BE2C (cell line): Measurements from ENCODE around the gene THSD7B.
"Not testable (repeated sequence)": the region's sequence is repeated elsewhere in the genome, so short reads cannot be mapped to it uniquely, and the experiment has no call there.

Source experiments
- DNase-seq: peaks from one replicate; pipeline ENCODE4 v3.0.0-alpha.2; 2020
- H3K27me3 ChIP-seq: fragments of 250-450 bp; sonication (Bioruptor Pico); 2 replicates; pipeline ENCODE4 v1.5.1; 2020; ENCODE audit warnings: mild to moderate bottlenecking
- H3K36me3 ChIP-seq: fragments of 250-450 bp; sonication (Bioruptor Pico); 2 replicates; pipeline ENCODE4 v1.5.1; 2020; ENCODE audit warnings: mild to moderate bottlenecking
- H3K4me1 ChIP-seq: fragments of 250-450 bp; sonication (Bioruptor Pico); 2 replicates; pipeline ENCODE4 v1.5.1; 2020
- H3K4me3 ChIP-seq: 2 replicates; pipeline ENCODE4 v1.5.1; 2011; ENCODE audit warnings: low read depth, low read length
- H3K9me3 ChIP-seq: fragments of 250-450 bp; sonication (Bioruptor Pico); 2 replicates; pipeline ENCODE4 v1.5.1; 2020
- TF ChIP-seq, protein P1 (sequence below): IDR thresholded peaks from 2 replicates; pipeline ENCODE4 v1.5.1; 2012; ENCODE audit warnings: mild to moderate bottlenecking, low read depth, low read length

Gene THSD7B

DNA sequence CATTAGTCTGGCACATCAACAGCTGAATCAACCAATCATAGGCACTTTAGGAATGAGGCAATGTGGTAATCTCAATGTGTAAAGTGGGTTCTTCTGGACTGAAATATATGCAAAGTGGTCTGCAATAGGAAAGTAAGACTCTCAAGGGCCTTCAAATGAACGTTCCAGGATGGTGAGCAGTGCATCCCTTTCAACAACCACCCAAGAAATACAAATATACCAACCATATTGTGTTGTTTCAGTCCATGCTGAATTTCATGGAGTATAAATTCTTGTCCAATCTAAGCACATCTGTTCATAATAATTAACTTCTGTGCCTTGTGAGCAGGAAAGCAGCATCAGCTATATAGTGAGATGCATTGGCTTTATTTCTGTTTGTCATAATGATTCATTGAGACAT lies 556.2 kb downstream of the THSD7B start:
- H3K9me3 ChIP-seq, result no peaks in the 10 kb centered on the region
- TF ChIP-seq, protein P1, sequence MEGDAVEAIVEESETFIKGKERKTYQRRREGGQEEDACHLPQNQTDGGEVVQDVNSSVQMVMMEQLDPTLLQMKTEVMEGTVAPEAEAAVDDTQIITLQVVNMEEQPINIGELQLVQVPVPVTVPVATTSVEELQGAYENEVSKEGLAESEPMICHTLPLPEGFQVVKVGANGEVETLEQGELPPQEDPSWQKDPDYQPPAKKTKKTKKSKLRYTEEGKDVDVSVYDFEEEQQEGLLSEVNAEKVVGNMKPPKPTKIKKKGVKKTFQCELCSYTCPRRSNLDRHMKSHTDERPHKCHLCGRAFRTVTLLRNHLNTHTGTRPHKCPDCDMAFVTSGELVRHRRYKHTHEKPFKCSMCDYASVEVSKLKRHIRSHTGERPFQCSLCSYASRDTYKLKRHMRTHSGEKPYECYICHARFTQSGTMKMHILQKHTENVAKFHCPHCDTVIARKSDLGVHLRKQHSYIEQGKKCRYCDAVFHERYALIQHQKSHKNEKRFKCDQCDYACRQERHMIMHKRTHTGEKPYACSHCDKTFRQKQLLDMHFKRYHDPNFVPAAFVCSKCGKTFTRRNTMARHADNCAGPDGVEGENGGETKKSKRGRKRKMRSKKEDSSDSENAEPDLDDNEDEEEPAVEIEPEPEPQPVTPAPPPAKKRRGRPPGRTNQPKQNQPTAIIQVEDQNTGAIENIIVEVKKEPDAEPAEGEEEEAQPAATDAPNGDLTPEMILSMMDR, result no peak
- no peak overlapping the region for H3K4me3 ChIP-seq
- no peaks in the 10 kb centered on the region for H3K36me3 ChIP-seq
- no peak for DNase-seq
- H3K4me1 ChIP-seq, result no peaks in the 10 kb centered on the region
- no peaks in the 10 kb centered on the region for H3K27me3 ChIP-seq

DNA sequence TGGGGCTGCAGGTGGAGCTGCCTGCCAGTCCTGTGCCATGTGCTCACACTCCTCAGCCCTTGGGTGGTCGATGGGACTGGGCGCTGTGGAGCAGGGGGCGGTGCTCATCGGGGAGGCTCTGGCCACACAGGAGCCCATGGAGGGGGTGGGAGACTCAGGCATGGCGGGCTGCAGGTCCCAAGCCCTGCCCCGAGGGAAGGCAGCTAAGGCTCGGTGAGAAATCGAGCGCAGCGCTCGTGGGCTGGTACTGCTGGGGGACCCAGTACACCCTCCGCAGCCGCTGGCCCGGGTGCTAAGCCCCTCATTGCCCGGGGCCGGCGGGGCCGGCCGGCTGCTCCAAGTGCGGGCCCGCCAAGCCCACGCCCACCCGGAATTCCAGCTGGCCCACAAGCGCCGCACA lies 566.2 kb downstream of the THSD7B start:
- not testable (repeated sequence) for H3K36me3 ChIP-seq, H3K9me3 ChIP-seq, DNase-seq, H3K4me1 ChIP-seq, H3K27me3 ChIP-seq, H3K4me3 ChIP-seq

DNA sequence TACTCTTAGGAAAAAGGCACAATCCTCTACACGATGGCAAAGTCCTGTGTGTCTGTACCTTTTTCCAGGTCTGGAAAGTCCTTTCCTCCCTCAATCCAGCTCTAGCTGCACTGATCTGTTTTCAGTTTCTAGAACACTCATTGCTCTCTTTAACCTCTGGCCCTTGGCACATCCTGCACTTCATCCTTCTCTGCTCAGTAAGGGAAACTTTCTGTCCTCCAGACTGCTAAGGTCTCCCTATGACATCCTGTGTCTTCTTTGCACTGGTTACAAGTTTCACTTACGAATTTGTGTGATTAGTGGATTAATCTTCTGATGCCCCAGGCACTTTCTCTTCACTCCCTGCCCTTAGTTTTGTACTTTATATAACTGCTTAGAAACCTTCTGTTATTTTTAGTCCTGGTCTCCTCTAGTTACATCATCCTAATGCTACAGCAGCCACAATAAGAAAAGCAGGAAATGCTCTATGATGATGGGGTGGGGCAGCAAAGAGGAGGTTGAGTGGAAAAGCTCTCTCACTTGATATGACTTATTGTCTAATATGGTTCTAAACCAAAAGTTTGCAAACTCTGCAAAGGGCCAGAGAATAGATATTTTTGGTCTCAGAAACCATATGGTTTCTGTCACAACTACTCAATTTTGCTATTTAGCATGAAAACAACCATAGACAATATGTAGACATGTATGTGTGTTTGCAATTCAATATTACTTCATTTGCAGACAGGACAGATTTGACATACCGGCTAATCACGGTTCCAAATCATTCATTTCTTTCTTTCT lies 568.2 kb downstream of the THSD7B start:
- DNase-seq, result no peak
- no peaks in the 10 kb centered on the region for H3K9me3 ChIP-seq
- H3K4me3 ChIP-seq, result no peak overlapping the region
- H3K27me3 ChIP-seq, result no peaks in the 10 kb centered on the region
- H3K4me1 ChIP-seq, result no peaks in the 10 kb centered on the region
- no peaks in the 10 kb centered on the region for H3K36me3 ChIP-seq
- TF ChIP-seq, protein P1, result no peak

DNA sequence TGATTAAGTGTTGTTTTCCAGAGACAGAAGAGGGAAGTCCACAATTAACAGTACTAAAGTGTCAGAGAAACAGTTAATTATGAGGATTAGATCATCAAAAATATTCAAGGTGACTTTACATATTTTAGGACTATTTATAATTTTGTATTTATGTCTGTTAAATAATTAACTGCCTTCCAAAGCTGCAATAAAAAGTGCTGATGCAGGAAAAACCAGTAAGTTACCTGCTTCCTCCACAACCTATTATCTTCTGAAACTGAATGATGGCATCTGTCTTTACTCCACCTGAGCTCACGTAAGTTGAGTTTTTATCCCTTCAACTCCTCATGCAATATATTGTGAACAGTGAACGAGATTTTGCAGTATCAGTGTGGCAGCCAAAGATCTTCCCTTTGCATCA lies 570.7 kb downstream of the THSD7B start:
- Histone ChIP-seq H3K4me3 (no peak overlapping the region), H3K4me1 (no peaks in the 10 kb centered on the region), H3K36me3 (no peaks in the 10 kb centered on the region), H3K9me3 (no peaks in the 10 kb centered on the region), H3K27me3 (no peaks in the 10 kb centered on the region)
- TF ChIP-seq, protein P1, result no peak
- DNase-seq, result no peak

DNA sequence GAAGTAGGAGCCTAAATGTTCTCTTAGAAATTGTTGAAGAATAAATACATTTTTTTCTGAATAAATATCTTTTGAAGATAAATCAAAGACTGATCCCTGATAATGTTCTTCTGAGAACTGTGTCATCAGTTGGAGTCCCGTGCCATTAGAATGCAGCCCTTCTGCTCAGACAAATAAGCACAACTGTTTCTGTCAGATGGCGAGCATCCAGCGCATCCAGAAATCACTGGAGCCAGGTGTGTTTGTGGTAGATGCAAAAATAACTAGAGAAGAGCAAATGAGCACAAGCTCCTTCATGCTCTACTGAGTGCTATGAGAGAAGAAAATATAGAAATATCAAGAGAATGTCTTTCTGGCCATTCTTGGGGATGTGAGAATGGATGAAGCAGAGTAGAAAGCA lies 573.7 kb downstream of the THSD7B start:
- Histone ChIP-seq H3K4me3 (no peak overlapping the region), H3K9me3 (no peaks in the 10 kb centered on the region), H3K27me3 (no peaks in the 10 kb centered on the region), H3K4me1 (no peaks in the 10 kb centered on the region), H3K36me3 (no peaks in the 10 kb centered on the region)
- DNase-seq, result no peak
- TF ChIP-seq, protein P1, result no peak

DNA sequence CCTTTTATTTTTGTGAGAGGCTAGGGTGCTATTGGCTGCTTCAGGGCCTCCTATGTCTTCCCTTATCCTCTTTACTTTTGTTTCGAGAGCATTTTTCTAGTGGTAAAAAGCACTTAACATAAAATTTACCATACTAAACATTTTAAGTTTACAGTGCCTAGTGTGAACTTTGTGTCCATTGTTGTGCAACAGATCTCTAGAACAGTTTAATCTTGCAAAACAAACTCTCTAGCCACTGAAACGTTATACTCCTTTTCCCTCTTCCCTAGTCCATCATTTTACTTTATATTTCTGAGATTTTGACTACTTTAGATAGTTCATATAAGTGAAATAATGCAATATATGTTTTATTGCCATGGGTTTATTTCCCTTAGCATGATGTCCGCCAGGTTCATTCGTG lies 580.6 kb downstream of the THSD7B start:
- TF ChIP-seq, protein P1, result no peak
- Histone ChIP-seq H3K27me3 (no peaks in the 10 kb centered on the region), H3K4me3 (no peak overlapping the region), H3K36me3 (no peaks in the 10 kb centered on the region), H3K9me3 (no peaks in the 10 kb centered on the region), H3K4me1 (no peaks in the 10 kb centered on the region)
- DNase-seq, result no peak
